B cell (primary cell): Measurements from ENCODE around the gene MIF. TPM values are rescaled to one million over a fixed set of nuclear protein-coding genes. Genes with fewer than 3 reads are reported as not detected.
"Not testable (repeated sequence)": the region's sequence is repeated elsewhere in the genome, so short reads cannot be mapped to it uniquely, and the experiment has no call there.

Experiments
- ATAC-seq: fragments of 200-7000 bp; cut with Tn5 transposase; one replicate; pipeline ENCODE4 v1.10.0; 2021; ENCODE audit warnings: low read depth, mild to moderate bottlenecking, moderate number of reproducible peaks, moderate library complexity
- CTCF ChIA-PET: fragments of 350-600 bp; sonication (Branson Sonifier 250); formaldehyde crosslinking; loops from one replicate; lab custom pipeline; 2021; ENCODE audit warnings: antibody characterized with exemption, inconsistent platforms; lab: Charles Lee
- POLR2A ChIA-PET: fragments of 350-600 bp; sonication (Branson Sonifier 250); formaldehyde crosslinking; loops from one replicate; lab custom pipeline; 2021; ENCODE audit warnings: antibody characterized with exemption; lab: Charles Lee
- DNase-seq: peaks from one replicate; pipeline ENCODE4 v3.0.0; 2013
- H2AFZ ChIP-seq: 2 replicates; pipeline ENCODE4 v1.6.1; 2012; ENCODE audit warnings: mild to moderate bottlenecking, low read depth, low read length; ENCODE audit not compliant: insufficient read depth, poor library complexity, severe bottlenecking
- H3K27ac ChIP-seq, 2 donors: 1 replicate in 1 of 2; 2 replicates in 1 of 2; pipeline ENCODE4 v1.5.1; 2012 to 2013; ENCODE audit warnings: low read length in 2 of 2, mild to moderate bottlenecking in 2 of 2, moderate library complexity in 1 of 2
- H3K27me3 ChIP-seq, 4 experiments: fragments of 200-600 bp in 1 of 4; sonication (generic) in 1 of 4; replicated peaks in 1 of 4; 1 replicate in 2 of 4; 2 replicates in 2 of 4; pipeline versions ENCODE4 v1.6.1 to v1.7.0; 2013 to 2016; ENCODE audit warnings: low read length in 3 of 4, mild to moderate bottlenecking in 2 of 4, mixed read lengths in 1 of 4, moderate library complexity in 1 of 4; ENCODE audit not compliant: insufficient read depth in 4 of 4, control insufficient read depth in 3 of 4; ENCODE audit errors: control extremely low read depth in 1 of 4
- H3K36me3 ChIP-seq, 2 experiments: replicated peaks in 1 of 2; 1 replicate in 1 of 2; 2 replicates in 1 of 2; pipeline versions ENCODE4 v1.6.1 to v1.7.1; 2013; ENCODE audit warnings: low read length in 1 of 2; ENCODE audit not compliant: insufficient read depth in 2 of 2, control insufficient read depth in 1 of 2; ENCODE audit errors: control extremely low read depth in 1 of 2, extremely low read depth in 1 of 2
- H3K4me1 ChIP-seq, 2 donors: fragments of 200-600 bp in 1 of 2; sonication (generic) in 1 of 2; 1 replicate in 1 of 2; 2 replicates in 1 of 2; pipeline versions ENCODE4 v1.5.1 to v1.6.1; 2013 to 2017; ENCODE audit warnings: low read length in 2 of 2; ENCODE audit not compliant: control insufficient read depth in 2 of 2, insufficient read depth in 2 of 2
- H3K4me2 ChIP-seq: replicated peaks from 2 replicates; pipeline ENCODE3; 2012; ENCODE audit warnings: mild to moderate bottlenecking, low read depth, low read length; ENCODE audit not compliant: poor library complexity, severe bottlenecking
- H3K4me3 ChIP-seq, 5 experiments: fragments of 200-600 bp in 1 of 5; sonication (generic) in 1 of 5; 1 replicate in 3 of 5; 2 replicates in 2 of 5; pipeline versions ENCODE4 v1.5.1 to v1.7.0; 2011 to 2016; ENCODE audit warnings: low read length in 4 of 5, mild to moderate bottlenecking in 4 of 5, low read depth in 2 of 5, control low read depth in 1 of 5, moderate library complexity in 1 of 5; ENCODE audit not compliant: insufficient read depth in 1 of 5; ENCODE audit errors: control extremely low read depth in 1 of 5, extremely low read depth in 1 of 5
- H3K79me2 ChIP-seq: fragments of 200-600 bp; sonication (generic); one replicate; pipeline ENCODE4 v1.6.0; 2016; ENCODE audit warnings: low read length; ENCODE audit not compliant: control insufficient read depth, insufficient read depth
- H3K9ac ChIP-seq: fragments of 200-600 bp; sonication (generic); 2 replicates; pipeline ENCODE4 v1.6.1; 2017; ENCODE audit warnings: mild to moderate bottlenecking, low read length, moderate library complexity
- H3K9me3 ChIP-seq, 3 donors: one replicate each; pipeline versions ENCODE4 v1.6.1 to v1.7.1; 2013; ENCODE audit warnings: low read length in 2 of 3; ENCODE audit not compliant: control insufficient read depth in 2 of 3, insufficient read depth in 1 of 3; ENCODE audit errors: control extremely low read depth in 1 of 3
- H4K20me1 ChIP-seq: 2 replicates; pipeline ENCODE4 v1.6.0; 2012; ENCODE audit warnings: mild to moderate bottlenecking, low read length; ENCODE audit not compliant: insufficient read depth, control insufficient read depth, poor library complexity, severe bottlenecking
- H3K27ac Mint-ChIP-seq: one replicate; pipeline ENCODE4 v1.8.0; 2021; ENCODE audit warnings: mixed read lengths
- H3K27me3 Mint-ChIP-seq: one replicate; pipeline ENCODE4 v1.8.0; 2021; ENCODE audit warnings: mixed read lengths
- H3K4me1 Mint-ChIP-seq: one replicate; pipeline ENCODE4 v1.8.0; 2021; ENCODE audit warnings: mixed read lengths
- H3K4me3 Mint-ChIP-seq: one replicate; pipeline ENCODE4 v1.8.0; 2021; ENCODE audit warnings: mixed read lengths
- H3K9me3 Mint-ChIP-seq: one replicate; pipeline ENCODE4 v1.8.0; 2022; ENCODE audit warnings: mixed read lengths; ENCODE audit not compliant: insufficient read depth
- CTCF ChIP-seq: fragments of 200-600 bp; IDR thresholded peaks from one replicate; pipeline ENCODE4 v1.8.0; 2022; ENCODE audit warnings: antibody characterized with exemption, mild to moderate bottlenecking
- EZH2 ChIP-seq: IDR thresholded peaks from 2 replicates; pipeline ENCODE4 v1.6.1; 2012; ENCODE audit warnings: borderline replicate concordance, low read depth, mild to moderate bottlenecking, moderate library complexity, low read length; ENCODE audit not compliant: insufficient read depth, poor library complexity, severe bottlenecking
- WGBS: methylation state at CpG from one replicate; pipeline ENCODE4 v1.1.5; 2013; ENCODE audit warnings: missing lambda C conversion rate; ENCODE audit not compliant: insufficient coverage; 5-methylcytosine and 5-hydroxymethylcytosine counted together
- intact Hi-C: fragments of 100-400 bp; cut with micrococcal nuclease; formaldehyde crosslinking; loops from one replicate; pipeline ENCODE4 v1.10.0; 2022
- polyA plus RNA-seq: library from polyadenylated mRNA; depleted of rRNA; stranded (reverse); fragments of >200 nt; gene quantifications from 2 replicates; pipeline ENCODE4 v1.2.3, GENCODE V29; 2012
- total RNA-seq, 2 donors: library from RNA; stranded (reverse); fragments of 120-200 nt in 1 of 2; gene quantifications; 1 replicate in 1 of 2; 2 replicates in 1 of 2; pipeline versions ENCODE4 v1.2.3 to v1.2.4, GENCODE V29; 2013 to 2022

The MIF gene
- total and polyA plus RNA-seq, 2 donors (not counting 1 experiment from before 2014, with no cell fraction given) = 143 to 272 TPM

- intact Hi-C loops = no loop called here
- no peak overlapping the region for H3K4me2 ChIP-seq
- H3K4me1 Mint-ChIP-seq = peaks cover 19% of the 10 kb centered on the region
- 100% methylated on average over 4 of the region's 6 CpGs for WGBS
- CTCF ChIA-PET = interaction anchor here (0.7 kb wide), 1 partner anchor 360 kb away, joined by 3 read pairs; no protein-coding TSS in a partner anchor
- H4K20me1 ChIP-seq = peaks cover 34% of the 10 kb centered on the region
- no peak overlapping the region for H3K9ac ChIP-seq
- no peak overlapping the region for H3K4me3 ChIP-seq
- H3K9me3 Mint-ChIP-seq = no peaks in the 10 kb centered on the region
- DNase-seq (no peak), ATAC-seq (no peak)
- peaks cover 12% of the 10 kb centered on the region for H3K79me2 ChIP-seq
- H3K9me3 ChIP-seq = peaks cover 0 to 4% (median 0%) of the 10 kb centered on the region in 3 donors
- H3K27ac Mint-ChIP-seq = no peak overlapping the region
- POLR2A ChIA-PET = no interaction called here
- TF ChIP-seq CTCF (no peak), EZH2 (no peak)
- H3K27ac ChIP-seq = no peak overlapping the region
- peaks cover 1 to 16% of the 10 kb centered on the region in 2 experiments for H3K36me3 ChIP-seq
- H3K4me1 ChIP-seq = peaks cover 7 to 10% of the 10 kb centered on the region in 2 donors
- H2AFZ ChIP-seq = no peak overlapping the region
- peaks cover 0 to 3% (median 0%) of the 10 kb centered on the region in 4 experiments for H3K27me3 ChIP-seq
- H3K27me3 Mint-ChIP-seq = no peaks in the 10 kb centered on the region
- H3K4me3 Mint-ChIP-seq = no peak overlapping the region
These were observed 5.0 kb downstream of the MIF start for GRCh38 chr22:23899042-23899745.

GRCh38 chr22:23900227-23900626 is 6.0 kb downstream of the MIF start:
- H3K4me2 ChIP-seq, H3K27ac ChIP-seq, intact Hi-C loops, H3K9me3 ChIP-seq, H3K27me3 ChIP-seq, H3K4me3 ChIP-seq, ATAC-seq, H3K9ac ChIP-seq, H3K4me3 Mint-ChIP-seq, DNase-seq, H3K9me3 Mint-ChIP-seq, H3K27ac Mint-ChIP-seq, H3K27me3 Mint-ChIP-seq, POLR2A ChIA-PET, H3K4me1 ChIP-seq, H3K79me2 ChIP-seq, H2AFZ ChIP-seq: not testable (repeated sequence)
- H3K4me1 Mint-ChIP-seq = peaks cover 16% of the 10 kb centered on the region
- CTCF ChIA-PET = interaction anchor here (0.6 kb wide), 1 partner anchor 35 kb away, joined by 3 read pairs; no protein-coding TSS in a partner anchor
- Histone ChIP-seq H4K20me1 (peaks cover 28% of the 10 kb centered on the region), H3K36me3 (peaks cover 1 to 20% of the 10 kb centered on the region in 2 experiments)
- WGBS = 97% methylated on average over 3 of the region's 4 CpGs
